GM12872 (cell line): ENCODE data around the gene SLAMF1.
A peak's percentile ranks its signal among the peaks of the same experiment; 100 is the strongest.

Experiments used
- TF ChIP-seq, protein P1 (sequence below): IDR thresholded peaks from 3 replicates; pipeline ENCODE4 v1.5.1; 2011; ENCODE audit warnings: low read depth, mild to moderate bottlenecking, low read length, moderate library complexity; ENCODE audit not compliant: insufficient read depth

SLAMF1 gene

DNA sequence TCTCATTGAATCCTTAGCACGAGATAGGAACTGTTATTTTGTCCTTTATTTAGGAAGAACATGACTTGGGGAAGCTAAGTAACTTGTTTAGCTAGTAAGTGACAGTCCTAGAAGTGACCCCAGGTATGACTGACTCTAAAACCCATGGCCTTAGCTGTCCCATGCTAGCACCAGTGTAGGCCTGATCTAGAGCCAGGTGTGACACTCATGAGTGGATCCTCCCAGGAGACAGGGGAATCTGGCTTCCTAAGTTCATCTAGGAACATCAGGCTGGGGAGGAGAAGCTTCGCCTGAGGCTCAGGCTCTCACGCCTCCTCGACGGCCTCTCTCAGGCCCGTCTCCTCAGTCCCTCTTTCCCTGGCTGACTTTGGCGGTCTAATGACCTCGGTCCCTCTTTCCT is 33.6 kb upstream of the SLAMF1 start:
- TF ChIP-seq, protein P1, sequence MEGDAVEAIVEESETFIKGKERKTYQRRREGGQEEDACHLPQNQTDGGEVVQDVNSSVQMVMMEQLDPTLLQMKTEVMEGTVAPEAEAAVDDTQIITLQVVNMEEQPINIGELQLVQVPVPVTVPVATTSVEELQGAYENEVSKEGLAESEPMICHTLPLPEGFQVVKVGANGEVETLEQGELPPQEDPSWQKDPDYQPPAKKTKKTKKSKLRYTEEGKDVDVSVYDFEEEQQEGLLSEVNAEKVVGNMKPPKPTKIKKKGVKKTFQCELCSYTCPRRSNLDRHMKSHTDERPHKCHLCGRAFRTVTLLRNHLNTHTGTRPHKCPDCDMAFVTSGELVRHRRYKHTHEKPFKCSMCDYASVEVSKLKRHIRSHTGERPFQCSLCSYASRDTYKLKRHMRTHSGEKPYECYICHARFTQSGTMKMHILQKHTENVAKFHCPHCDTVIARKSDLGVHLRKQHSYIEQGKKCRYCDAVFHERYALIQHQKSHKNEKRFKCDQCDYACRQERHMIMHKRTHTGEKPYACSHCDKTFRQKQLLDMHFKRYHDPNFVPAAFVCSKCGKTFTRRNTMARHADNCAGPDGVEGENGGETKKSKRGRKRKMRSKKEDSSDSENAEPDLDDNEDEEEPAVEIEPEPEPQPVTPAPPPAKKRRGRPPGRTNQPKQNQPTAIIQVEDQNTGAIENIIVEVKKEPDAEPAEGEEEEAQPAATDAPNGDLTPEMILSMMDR, result no peak

DNA sequence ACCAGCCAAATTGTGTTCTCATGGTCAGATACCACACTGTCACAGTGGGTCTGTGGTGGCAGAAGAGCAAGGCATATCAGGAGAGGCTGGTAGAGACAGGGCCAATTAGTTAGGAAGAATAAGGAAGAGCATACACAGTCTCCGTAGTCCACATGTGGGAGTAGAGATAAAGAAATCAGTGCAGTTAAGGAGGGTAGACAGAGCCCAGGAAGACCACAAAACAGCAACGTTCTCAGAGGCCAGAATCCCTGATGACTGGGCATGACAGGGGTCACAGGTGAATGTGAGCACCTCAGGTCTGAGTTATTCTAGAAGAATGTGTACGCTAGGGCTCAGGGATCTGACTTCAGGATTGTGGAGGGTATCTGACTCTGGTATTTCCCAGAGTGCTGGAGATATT is 33.0 kb upstream of the SLAMF1 start:
- TF ChIP-seq, protein P1, result no peak

DNA sequence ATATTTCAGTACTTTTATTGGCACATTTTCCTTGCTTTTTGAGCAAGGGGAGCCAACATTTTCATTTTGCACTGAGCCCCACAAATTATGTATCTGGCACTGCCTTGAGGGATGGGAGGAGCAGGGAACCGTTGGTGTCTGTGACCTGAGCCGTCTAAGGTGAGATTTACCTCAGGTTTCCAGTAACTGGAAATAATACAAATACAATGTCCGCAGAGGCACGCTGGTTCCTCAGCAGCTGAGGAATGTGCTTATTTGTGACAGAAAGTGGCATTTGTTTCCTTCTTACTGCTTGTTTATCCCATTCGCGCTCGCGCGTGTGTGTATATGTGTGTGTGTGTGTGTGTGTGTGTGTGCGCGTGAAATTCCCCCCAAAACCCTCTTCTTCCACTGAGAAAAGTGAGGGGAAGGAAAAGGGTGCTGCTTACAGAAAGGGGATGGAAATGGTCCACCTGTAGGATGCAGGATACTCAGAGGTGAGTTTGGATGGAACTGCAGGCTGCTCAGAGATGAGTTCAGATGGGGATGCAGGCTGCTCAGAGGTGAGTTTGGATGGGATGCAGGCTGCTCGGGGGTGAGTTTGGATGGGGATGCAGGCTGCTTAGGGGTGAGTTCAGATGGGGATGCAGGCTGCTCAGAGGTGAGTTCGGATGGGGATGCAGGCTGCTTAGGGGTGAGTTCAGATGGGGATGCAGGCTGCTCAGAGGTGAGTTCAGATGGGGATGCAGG is 30.2 kb upstream of the SLAMF1 start:
- TF ChIP-seq, protein P1, result no peak

DNA sequence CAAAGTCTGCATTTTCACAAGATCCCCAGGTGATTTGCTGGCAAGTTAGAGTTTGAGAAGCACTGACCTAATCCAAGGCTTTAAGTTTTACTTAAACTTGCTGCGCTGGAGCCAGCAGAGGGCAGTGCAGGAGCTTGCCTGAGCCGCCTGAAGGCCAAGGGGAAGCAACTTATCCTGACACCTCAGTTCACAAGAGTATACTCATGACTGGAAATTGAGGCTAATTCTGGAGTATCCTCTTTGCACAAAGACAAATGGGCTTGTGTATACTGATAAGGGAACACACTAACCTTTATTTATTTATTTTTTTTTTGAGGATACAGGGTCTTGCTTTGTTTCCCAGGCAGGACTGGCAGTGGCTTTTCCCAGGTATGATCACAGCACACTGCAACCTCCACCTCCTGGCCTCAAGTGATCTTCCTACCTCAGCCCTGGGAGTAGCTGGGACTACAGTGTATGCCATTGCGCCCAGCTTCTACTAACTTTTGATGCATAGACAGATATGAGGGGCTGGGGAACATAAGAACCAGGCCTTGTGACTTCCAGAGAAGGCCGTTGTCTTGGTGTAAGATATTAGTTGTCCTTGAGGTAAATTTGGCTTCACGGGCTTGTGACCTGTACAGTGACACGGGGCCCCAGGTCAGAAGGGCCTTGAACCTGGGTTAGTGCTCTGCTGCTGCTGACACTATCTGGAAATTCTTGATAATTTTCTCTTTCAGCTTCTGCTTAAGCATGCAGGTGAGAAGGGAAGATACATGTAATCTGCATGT is 29.0 kb upstream of the SLAMF1 start:
- TF ChIP-seq, protein P1, result peak; percentile 88

DNA sequence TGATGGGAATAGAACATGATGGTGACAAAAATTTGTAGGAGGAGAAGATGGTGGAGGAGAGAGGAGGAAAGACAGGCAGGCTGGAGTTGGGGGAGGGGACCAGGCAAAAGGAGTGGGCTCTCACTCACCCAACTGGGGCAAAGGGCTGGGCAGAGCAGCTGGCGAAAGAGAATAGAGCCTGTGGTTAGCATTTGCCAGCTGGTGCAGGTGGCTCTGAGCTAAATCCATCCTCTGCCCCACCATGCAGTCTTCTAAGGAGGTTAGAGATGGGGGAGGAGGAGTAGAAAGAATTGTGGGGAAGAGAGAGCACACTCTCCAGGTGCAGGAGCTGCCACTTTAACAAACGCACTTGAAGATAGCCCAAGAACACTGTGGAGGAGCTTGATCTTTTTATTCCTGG is 27.6 kb upstream of the SLAMF1 start:
- TF ChIP-seq, protein P1, result no peak

DNA sequence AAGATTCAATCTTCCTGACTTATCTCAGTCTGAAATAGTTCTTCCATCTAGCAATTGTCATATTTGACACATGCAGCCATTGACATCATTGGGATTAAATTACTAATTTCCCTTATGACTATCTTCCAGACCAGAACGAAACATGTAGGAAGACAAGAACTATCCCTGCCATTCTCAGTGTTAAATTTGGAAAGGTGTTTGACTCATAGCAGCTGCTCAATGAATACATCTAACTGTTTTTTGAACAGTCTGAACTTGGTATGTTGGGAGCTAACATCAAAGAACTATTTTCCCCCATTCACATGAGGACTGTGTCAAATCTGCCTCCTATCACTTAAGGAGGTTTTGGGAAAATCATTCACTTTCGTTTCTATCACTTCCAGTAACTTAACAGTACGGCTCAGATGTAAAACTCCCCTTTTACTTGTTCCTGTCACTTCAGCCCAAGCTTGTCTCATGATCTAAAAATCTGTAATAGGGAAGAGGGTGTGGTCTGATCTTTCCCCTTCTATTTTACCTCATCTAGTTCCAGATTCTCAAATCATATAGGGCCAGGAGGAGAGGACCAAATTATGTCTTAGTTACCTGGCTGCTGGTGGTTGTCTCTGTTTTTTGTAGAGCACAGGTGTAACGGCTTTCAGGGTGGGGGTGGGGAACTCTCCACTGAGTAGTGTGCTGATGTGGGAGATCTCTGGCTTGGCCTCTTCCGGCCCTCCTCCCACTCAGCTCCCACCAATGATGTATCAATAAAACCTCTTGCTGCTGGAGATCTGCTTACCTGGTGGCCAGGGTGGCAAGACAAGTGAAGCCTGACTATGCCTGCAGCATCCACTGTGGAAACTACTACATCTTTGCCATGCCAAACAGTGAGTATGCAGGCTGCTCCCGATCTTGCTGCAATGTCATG is 26.2 kb upstream of the SLAMF1 start:
- TF ChIP-seq, protein P1, result no peak
